MV-4-11 (cell line): Measurements from ENCODE around the gene FAM89A.

Experiments used
- DNase-seq: peaks from one replicate; lab custom pipeline; 2025; lab: John Stamatoyannopoulos, UW

Gene FAM89A

DNA sequence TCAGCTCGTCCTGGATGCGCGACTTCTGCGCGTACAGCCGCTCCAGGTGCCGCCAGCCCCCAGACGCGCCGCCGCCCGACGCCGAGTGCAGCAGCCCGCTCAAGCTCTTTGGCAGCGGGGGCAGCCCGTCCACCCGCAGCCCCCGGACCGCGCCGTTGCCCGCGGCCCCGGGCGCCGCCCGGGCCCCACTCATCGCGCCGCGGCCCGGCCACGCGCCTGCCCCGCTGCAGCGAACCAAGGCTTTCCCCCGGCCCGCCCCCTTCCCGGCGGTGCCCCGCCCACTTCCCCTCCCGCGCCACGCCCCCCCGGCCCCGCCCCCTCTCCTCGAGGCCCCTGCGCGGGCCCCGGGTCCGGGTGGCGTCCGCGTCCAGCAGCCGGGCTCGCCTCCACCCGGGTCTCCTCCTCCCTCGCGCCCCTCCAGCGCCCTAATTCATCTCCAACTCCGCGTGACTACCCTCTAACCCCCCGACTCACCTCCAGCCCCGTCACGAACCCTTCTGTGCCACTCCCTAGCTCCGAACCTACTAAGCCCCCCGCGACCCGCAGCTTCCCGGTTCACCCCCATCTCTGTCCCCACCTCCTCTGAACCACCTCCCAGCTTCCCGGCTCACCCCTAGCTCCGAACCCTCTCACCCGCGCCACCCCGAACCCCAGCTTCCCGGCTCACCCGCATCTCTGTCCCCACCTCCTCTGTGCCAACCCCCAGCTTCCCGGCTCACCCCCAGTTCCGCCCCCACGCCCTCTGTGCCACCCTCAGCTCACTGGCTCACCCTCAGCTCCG is at the start of gene FAM89A:
FAM89A (minus strand) TSS at position 236 of the 781 bp plus-strand sequence; CDS start at position 193, 43 bp downstream.
- peak; percentile 10 for DNase-seq

DNA sequence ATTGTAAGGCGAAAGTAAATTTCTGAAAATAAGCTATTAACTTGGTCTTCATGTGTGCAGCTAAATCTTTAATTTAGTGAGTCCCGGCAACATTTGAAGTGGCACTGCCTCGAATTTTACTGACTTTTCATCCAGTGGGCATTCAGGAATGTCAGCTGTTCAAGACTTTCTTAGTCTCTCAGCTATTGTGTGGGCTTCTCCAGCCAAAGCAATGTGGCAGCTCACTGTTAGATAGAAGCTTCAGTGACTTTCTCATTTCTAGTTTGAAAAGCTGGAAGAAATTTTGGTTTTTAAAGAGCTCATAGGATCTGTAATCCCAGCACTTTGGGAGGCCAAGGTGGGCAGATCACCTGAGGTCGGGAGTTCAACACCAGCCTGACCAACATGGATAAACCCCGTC is 44.3 kb upstream of the FAM89A start:
- no peak for DNase-seq

GRCh38 chr1:231079163-231079562 is 39.1 kb upstream of the FAM89A start:
- no peak for DNase-seq

GRCh38 chr1:231078250-231078649 is 38.2 kb upstream of the FAM89A start:
- DNase-seq, result no peak

DNA sequence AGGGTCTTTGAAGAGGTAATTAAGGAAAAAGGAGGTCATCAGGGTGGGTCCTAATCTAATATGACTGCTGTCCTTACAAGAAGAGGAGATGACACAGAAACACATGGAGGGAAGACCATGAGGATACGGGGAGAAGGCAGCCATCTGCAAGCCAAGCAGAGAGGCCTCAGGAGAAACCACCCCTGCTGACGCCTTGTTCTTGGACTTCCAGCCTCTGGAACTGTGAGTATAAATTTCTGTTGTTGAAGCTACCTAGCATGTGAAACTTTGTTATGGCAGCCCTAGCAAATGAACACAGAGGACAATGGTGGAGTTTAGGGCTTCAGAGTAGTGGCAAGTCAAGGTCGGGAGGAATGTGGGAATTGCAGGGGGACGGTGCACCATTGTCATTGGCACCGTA is 36.7 kb upstream of the FAM89A start:
- no peak for DNase-seq

DNA sequence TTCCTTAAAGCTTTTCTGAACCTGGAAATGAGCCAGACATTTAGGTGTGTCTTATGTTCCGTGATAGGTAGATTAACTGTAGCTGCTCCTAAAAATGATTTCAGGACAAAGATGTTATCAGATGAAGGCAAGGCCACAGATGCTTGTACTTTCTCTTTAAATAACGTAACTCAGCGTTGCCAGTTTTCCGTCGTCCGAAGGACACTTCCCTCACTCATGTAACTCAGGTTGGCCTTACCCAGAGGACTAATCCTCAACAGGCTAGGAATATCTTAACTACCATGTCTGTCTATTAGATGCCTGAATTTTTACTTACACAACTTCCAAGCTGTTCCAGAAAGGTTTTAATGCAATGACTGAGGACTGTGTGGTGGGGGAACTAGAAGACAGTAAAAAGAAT is 35.4 kb upstream of the FAM89A start:
- DNase-seq, result no peak

- no peak for DNase-seq
These were observed 35.0 kb upstream of the FAM89A start for GRCh38 chr1:231075020-231075419.

DNA sequence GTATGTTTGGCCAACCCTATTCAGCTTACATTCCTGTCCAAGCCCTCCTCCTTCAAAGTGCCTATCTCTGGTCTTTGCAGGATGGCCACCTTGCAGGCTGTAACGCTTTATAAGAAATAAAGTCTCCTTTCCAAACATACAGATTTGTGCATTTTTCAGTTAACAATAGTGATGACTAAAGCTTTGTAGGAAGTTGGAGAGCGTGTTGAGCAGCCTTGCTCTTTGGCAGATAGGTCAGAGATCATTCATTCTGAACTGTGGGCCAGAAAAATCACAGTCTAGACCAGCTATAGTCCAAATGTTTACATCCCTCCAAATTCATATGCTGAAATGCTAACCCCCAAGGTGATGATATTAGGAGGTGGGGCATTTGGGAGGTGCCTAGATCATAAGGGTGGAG is 34.0 kb upstream of the FAM89A start:
- no peak for DNase-seq

GRCh38 chr1:231073331-231073730 is 33.3 kb upstream of the FAM89A start:
- no peak for DNase-seq

DNA sequence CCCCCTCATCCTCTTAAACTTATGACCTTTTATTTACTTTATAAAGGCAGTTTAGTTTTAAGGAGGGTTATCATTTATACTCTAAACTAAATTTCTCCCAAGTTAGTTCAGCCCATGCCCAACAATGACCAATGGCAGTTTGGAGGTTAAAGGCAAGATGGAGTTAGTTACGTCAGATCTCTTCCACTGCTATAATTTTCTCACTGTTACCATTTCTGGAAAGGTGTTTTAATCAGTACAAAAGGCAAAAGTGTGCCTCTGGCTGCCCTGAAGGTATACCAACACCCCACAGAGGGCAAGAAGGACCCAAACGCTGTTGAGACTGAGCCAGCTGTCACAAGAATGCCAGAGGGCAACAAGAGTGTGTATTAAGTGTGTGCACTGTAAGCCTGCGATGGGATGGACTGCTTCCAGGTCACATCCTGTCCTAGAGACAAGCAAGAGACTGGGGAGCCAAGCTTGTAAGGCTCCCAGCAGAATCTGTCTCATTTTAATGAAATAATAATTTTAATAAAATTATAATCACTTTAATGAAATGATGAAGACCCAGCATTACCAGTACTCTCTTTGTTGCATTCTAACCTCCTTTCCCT is 32.5 kb upstream of the FAM89A start:
- no peak for DNase-seq

GRCh38 chr1:231072041-231072440 is 32.0 kb upstream of the FAM89A start:
- no peak for DNase-seq

GRCh38 chr1:231070758-231071444 is 30.8 kb upstream of the FAM89A start:
- DNase-seq, result no peak

DNA sequence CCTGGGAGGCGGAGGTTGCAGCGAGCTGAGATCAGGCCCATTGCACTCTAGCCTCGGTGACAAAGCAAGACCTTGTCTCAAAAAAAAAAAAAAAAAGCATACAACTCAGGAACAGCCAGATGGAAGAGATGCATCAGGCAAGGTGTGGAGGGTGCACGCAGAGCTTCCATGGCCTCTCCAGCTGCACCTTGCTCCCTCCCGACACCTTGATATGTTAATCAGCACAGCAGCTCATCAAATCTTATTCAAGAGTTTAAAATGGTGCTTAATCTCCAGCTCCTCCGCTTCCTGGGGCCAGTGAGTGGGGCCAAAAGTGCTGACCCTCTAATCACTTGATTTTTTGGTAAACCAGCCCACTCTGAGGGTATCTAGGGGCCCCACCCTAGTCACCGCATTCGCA is 29.3 kb upstream of the FAM89A start:
- DNase-seq, result no peak

- no peak for DNase-seq
These were observed 28.7 kb upstream of the FAM89A start for GRCh38 chr1:231068762-231069161.

DNA sequence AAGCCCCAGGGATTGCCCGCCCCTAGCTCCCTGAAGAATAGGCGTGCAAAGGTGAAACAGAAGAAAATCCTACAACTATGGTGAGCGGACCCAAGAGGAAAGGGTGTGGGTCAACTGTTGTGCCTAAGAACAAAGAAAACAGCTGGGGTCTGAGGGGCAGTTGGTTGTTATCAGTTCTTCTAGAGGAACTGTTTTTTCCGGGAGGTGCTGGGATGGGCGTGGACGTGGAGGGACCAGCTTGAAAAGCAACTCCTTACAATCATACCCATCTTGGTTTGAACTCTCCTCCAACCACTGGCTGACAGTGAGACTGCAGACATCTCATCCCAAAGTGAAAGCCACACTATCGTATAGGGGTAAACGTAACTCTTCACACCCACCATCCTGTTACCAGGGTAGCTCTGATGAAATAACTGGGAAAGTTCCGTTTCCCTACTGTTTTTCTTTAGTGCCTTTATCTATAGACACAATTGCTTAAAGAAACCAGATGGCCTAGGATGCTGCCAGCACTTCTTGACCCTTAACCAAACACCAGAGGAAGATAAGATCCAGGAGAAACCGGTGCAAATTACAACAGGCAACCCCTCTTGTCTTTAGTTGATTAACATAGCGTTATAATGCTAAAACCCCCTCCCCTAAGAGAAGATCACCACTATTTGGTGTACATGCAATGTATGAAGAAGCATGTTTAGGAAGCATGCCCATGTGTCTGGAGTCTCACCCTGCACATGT is 25.6 kb upstream of the FAM89A start:
- no peak for DNase-seq

GRCh38 chr1:231064418-231064817 is 24.4 kb upstream of the FAM89A start:
- no peak for DNase-seq

DNA sequence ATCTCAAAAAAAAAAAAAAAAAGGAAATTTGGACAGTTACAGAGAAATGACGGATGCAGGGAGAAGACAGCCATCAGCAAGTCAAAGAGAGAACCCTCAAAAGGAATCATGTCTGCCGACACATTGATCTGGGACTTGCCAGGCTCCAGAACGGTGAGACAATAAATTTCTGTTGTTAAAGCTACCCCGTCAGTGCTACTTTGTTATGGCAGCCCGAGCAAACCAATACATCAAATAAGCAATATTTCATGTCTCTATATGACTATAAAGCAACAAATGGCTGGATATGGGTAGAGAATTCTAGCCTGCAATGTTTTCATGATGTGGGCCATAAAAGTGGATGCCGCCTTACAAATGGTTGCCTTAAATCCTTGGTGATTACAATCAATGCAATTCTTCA is 23.3 kb upstream of the FAM89A start:
- no peak for DNase-seq

DNA sequence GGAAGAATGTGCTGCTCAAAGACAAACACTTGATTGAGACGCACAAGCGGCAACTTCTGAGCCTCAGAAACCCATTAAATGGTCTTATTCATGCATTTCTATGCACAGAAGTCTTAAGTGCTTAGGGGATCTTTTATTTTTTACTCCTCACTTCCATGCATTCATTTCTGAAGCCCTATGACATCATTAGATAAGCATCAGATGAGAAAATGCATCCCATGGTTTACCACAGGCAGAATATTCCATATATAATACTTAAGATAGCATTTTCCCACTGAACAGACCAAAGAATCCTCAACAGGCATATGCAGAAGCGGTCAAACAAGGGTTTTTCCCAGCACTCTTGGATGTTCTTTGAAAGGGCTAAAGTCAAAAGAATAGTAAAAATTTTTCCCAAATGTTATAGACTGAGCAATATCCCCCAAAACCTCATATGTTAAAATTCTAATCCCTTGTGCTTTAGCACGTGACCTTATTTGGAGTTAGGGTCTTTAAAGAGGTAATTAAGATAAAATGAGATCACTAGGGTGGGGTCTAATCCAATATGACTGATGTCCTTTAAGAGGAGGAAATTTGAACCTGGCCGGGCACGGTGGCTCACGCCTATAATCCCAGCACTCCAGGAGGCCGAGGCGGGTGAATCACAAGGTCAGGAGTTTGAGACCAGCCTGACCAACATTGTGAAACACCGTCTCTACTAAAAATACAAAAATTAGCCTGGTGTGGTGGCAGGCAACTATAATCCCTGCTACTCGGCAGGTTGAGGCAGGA is 22.6 kb upstream of the FAM89A start:
- no peak for DNase-seq

- DNase-seq, result no peak
These were observed 19.6 kb upstream of the FAM89A start for GRCh38 chr1:231059566-231060193.

- DNase-seq, result no peak
These were observed 18.5 kb upstream of the FAM89A start for GRCh38 chr1:231058416-231059109.

GRCh38 chr1:231057410-231057809 is 17.4 kb upstream of the FAM89A start:
- no peak for DNase-seq
